Embryonic facial prominence (tissue), 1 donor: ENCODE measurements around the gene EMSY.
"Not testable (repeated sequence)": the region's sequence is repeated elsewhere in the genome, so short reads cannot be mapped to it uniquely, and the experiment has no call there.

ENCODE experiments used
- DNase-seq: peaks from one replicate; pipeline ENCODE4 v3.0.0-alpha.2; 2016; ENCODE audit errors: extremely low spot score

EMSY gene

DNA sequence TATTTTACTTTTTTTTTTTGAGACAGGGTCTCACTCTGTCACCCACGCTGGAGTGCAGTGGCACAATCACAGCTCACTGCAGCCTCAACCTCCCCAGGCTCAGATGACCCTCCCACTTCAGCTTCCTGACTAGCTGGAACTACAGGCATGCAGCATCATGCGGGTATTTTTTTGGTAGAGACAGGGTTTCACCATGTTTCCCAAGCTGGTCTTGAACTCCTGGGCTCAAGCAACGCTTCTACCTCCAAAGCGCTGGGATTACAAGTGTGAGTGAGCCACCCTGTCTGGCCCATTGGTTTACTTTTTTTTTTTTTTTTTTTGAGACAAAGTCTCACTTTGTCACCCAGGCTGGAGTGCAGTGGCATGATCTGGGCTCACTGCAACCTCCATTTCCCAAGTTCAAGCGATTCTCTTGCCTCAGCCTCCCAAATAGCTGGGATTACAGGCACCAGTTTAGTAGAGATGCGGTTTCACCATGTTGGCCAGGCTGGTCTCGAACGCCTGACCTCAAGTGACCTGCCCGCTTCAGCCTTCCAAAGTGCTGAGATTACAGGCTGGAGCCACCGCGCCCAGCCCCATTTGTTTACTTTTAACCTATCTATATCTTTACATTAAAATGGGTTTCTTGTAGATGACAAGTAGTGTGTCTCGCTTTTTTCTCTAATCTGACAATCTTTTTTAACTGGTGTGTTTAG, 127.5 kb downstream of the EMSY start:
- DNase-seq: not testable (repeated sequence)

DNA sequence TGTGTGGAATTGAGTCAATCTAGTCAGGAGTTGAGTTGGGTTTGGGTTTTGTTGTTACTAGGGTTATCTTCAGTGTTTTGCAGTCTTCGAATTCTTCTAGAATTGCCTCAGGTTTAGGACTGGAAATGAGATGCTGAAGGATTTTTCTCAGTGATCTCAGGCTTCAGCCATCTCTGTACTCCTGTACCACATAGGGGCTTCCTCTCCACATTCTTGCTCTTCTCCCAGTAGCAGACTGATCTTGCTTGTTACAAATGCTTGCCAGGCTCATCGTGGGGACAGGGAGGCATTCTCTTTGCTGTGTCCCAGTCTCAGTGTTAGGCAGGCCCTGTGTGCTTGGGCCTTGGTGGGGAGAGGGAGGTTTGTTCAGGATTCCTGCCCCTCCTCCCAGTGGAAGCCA, 129.6 kb downstream of the EMSY start:
- DNase-seq: no peak

DNA sequence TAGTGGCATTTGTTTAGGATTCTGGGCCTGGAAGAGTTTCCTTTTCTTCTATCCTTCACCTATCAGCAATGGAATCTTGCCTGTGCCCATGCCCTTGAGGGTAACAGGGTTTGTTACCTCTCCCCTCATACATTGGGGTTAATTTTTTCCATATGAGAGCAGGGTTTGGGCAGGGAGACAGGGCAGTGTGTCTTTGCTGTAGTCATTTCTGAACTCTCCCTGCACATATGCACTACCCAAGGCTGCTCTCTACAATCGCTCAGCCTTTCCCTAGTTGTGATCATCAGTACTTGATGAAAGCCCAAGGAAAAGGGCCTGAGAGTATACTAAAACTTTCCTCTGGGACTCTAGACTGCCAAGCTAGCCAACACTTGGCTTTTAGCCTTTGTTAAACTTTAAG, 130.1 kb downstream of the EMSY start:
- no peak for DNase-seq

DNA sequence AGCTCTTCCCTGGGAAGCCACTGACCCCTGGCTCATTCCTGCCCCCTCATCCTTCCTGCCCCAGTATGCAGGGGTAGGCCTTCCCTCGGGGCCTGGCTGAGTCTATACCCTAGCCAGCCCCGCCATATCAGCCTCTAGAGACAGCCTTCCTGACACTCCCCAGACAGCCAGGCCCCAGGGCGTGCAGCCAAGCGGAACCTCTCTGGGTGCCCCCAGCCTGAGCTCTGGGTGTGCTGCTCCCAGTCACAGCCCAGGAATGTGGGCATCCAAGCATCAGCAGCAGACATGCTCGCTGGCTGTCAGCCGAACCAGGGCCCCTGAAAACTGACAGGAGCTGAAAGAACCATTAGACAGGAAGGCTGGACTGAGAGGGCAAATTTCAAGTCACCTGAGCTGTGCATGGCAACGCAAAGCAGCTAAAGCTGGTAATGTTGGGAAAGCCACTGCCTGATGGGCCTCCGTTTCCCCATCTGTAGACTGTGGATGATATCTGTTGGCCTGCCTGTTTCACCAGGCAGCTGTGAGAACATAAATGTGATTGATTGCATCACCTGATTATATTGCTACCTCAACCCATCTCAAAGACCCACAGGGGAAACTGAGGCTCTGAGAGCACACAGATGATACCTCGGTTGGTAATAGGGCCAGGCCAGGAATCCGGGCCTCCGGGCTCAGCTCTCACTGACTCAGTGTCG, 132.6 kb downstream of the EMSY start:
- no peak for DNase-seq

DNA sequence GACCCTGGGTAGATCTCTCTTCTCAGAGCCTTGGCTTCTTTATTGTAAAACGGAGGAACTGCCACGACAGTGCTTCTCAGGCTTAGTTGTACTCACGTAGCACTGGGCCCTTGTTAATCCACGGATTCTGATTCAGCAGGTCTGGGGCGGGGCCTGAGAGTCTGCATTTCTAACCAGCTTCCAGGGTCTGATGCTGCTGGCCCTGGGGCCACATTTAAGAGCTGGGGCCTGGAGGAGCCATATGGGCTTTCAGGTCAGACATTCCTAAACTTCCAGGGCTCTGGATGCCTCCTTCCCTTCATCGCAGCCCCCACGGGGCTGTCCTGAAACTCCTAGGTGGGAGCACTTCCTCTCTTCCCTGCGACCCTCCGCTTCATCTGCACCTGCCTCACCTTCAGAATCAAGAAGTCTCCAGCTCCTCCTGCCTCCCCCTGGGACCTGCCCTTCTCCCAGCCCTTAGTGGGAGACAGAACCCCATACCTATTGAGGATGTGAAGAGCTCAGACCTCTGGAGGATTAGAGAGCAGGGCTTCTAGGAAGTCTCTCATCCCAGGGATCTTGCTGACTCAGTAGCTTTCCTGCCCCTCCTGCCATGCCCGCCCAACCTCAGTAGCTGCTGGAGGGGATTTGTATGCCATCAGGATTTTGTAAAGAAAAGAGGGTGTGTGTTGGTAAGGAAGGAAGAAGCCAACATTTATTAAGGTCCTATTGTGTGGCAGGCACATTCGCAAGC, 133.3 kb downstream of the EMSY start:
- no peak for DNase-seq

DNA sequence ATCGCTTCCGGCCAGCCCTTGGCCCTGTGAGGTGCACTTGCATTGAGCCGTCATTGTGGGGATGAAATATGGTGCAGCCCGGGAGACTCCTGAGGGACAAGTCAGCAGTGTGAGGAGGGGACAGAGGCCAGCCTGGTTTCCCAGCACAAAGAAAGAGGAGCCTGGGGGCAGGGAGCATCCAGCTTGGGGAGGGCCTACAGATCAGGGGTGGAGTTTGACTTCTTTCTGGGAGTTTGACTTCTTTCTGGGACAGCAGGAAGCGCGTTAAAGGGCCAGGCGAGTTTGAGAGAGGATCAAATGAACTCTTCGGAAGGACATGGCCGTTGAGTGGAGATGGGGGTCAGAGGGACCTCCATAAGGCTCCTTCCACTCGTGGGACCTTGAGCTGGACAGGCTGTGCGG, 133.8 kb downstream of the EMSY start:
- DNase-seq: no peak

DNA sequence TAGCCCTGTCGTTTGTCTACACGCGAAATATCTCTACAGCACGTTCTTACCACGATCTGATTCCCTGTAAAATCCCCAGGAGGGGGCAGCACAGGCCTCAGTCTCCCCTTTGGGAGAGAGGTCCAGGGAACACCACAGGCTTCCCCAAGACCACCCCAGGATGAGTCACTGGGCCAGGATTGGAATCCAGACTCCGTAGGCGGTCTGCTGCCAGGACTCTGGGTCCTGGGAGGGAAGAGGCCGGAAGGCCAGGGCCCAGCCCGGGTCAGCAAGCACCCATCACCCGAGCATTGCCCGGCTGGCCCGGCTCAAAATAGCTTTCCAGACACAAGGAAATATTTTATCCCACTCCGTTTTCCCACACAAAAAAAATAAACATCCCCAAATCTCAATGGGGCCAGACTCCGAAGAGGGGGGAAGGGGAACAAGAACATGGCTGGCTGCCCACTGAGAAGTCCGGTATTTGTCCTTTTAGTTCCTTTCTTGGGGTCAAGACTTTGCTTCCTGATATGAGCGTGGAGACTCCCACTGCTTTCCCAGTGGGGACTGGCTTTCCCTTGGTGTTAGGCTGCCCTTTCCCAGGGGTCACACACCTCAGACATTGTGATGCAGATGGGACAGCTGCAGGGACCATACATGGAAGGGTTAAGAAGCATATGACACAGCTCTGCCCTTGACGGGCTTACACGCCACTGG, 134.4 kb downstream of the EMSY start:
- DNase-seq: no peak

DNA sequence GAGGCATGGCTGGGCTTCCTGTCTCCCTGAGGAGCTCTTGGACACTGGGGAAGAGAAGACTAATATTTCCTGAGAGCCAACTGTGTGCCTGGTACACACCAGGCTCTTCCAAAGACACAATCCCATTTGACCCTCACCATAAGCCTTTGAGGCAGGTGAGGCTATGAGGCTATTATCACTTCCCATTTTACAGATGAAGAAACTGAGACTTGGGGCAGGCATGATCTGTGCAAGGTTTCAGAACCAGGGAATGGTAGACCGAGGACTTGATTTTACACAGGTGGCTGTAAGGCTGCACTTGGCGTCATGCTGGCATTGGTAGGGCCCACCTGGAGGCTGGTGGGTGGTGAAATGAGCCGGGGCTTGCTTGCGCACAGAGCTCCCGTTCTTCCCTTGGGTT, 134.9 kb downstream of the EMSY start:
- no peak for DNase-seq

DNA sequence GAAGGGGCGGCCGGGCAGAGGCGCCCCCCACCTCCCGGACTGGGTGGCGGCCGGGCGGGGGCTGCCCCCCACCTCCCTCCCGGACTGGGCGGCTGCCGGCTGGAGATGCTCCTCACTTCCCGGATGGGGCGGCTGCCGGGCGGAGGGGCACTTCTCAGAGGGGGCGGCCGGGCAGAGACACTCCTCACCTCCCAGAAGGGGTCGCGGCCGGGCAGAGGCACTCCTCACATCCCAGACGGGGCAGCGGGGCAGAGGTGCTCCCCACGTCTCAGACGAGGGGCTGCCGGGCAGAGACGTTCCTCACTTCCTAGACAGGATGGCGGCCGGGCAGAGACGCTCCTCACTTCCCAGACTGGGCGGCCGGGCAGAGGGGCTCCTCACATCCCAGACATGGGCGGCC, 137.7 kb downstream of the EMSY start:
- not testable (repeated sequence) for DNase-seq

DNA sequence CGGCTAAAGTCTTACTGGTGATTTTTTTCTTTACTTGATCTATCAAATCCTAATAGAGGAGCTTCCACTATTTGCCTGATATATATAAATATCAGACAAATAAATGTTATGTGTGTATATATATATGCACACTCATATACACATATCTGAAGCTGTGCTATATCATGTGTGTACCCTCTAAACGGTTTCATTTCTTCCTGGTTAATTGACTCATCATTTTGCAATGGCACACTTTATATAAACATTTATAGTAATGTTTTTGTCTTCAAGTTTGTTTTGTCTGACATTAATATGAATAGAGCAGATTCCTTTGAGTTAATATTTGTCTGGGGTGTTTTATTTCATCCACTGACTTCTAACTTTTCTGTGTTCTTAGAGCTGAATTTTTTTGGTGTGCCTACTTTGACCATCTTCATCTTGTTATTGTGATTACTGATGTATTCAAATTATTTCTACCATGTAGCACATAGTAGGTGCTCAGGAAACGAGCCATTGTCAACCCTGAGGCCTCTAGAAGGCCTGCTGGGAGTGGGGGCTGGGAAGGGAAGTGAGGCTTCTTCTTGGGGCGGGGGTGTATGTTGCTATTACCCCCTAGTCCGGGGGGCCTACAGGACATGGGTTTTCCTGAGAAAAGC, 143.1 kb downstream of the EMSY start:
- no peak for DNase-seq

DNA sequence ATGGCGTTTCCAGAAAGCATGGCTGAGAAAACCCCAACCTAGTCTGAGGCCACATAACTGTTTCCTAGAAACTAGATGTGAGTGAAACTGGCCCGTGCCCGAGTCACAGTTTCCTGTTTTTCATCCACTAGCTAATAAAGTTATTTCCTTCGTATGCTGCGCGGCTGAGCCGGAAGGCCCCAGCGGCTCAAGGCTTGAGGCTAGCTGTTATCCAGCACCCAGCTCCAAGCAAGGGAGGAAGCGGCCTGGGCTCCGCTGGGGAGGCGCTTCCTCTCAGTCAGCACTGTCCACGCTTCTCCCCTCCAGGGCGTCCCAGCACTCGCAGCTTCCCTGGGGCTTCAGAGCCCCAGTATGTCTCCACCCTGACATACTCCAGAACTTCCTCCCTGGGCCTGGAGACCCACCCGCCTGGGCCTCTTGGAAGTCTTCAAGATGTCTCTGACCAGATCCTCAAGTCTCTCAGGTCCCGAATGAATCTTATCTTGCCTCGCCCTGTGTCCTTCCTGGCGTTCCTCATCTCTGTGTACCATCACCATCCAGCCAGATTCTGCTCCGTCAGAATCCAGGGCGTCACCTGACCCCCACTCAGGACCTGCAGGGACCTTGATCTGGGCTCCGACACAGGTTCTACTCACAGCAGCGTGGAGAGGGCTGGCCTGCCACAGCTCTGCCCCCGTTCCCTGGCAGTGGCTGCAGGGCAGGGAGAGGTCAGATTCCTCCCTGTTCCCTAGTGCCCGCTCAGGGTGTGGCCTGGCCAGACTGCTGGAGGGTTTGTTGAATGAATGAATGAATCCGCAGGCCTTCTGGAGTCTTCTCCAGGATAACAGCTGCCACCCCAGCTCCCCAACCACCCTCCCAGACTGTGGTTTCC, 143.9 kb downstream of the EMSY start:
- DNase-seq: no peak

DNA sequence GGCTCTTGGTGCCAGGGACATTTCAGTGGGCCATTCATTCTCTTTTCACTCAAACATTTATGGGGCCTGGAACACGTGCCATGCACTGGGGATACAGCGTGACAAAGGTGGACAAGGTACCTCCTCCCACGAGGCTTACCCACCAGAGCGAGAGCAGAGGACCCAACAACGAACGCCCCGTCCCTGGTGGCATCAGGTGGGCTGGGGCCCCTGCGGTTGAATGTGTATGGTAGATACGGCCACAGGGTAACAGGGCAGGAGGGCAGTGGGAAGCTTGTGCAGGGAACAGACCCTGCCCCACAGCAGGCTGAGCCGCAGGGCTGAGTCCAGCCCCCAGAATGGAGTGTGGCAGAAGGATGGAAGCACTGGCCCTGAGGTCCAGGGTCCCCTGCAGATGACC, 144.7 kb downstream of the EMSY start:
- no peak for DNase-seq

DNA sequence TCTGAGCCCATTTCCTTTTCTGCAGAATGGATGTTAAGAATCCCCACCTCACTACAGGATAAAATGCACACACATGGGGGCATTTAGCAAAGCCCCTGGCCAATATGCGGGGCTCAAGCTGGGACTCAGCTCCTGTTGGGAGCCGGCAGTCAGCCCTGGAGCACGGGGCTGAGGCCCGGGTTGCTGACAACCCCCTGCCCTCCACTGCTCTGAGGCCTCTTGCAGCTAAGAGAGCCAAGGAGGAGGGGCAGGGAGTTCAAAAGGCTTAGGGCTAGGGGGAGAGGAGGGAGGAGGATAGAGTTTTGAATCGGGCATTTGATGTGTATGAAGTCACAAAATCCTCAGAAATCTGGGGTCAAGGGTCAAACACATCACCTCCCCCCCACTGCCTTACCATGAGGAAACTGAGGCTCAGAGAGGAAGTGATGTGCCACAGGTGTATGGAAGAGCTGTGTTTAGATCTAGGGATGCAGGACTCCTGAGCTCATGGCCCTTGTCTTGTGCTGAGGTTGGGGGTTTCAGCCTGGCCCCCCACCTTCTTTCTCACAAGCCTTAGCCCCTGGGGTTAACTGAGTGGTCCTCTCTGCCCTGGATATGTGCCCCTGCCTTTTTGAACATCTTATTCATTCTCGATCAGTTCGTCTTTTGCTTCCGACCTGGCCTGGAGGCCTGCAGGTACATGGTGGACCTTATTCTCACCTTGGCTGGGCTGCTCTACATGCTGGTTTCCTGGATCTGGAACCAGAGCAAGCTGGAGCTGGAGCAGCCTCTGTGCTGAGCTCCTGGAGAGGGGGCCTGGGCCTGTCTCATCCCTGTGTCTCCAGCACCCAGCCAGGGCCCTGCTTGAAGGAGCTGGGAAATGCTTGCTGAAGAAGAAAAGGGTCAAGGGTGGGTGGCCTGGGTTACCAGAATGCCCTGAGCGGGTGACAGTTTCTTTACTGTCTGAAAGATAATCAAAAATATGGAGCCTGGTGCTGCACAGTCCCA, 145.4 kb downstream of the EMSY start:
- DNase-seq: no peak

DNA sequence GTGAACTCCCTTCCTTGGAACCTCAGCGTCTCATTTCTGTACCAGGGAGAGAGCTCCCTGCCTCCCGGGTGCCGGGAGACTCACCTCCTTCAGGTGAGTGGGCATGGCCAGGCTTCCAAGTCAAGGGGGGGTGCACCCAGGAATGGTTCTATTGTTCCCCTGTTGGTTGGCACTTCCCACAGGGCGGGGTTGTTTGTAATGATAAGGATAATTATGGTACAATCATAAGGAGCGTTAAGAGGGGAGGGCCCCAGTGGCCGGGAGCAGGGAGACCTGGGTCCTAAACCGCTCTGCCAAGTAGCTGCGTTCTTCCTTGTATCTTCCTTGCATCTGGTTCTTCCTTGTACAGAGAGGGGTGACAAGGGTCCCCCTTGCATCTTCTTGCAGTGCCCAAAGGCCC, 146.6 kb downstream of the EMSY start:
- no peak for DNase-seq

DNA sequence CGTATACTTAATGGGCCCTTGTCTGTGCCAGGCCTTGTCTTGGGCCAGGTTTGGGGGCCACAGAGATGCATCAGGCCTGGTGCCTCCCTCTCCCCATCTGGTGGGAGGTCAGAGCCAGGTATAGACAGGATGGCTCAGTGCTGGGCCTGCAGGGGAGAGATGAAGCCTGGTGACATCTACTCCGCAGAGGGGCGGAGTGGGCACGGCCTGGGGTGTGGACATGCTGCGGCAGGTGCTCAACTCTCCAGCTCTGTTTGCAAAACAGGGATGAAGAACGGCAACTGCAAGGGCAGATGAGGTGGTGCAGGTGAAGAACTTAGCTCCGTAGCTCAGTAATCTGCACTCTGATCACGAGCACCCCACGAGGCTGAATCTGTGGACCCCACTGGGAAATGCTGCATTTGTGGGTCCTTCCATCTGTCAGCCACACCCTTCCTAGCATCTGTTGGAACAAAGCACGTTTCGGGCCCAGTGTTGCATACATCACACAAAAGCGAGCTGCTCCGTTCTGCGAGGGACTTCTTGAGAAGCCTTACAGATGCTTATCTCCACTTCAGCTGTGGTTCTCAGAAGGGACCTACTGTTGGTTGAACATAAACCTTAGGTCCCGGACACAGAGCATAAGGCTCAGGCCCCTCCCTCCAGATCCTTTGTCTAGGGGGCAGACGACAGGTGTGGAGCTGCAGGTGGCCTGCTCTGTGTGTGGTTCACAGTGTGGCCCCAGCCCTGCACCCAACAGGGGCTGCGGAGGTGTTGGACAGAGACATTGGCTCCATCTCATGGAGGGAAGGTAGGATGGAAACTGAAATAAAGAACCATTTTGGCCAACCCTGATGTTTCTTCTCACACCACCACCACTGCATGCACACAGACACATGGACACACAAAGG, 147.5 kb downstream of the EMSY start:
- DNase-seq: no peak

DNA sequence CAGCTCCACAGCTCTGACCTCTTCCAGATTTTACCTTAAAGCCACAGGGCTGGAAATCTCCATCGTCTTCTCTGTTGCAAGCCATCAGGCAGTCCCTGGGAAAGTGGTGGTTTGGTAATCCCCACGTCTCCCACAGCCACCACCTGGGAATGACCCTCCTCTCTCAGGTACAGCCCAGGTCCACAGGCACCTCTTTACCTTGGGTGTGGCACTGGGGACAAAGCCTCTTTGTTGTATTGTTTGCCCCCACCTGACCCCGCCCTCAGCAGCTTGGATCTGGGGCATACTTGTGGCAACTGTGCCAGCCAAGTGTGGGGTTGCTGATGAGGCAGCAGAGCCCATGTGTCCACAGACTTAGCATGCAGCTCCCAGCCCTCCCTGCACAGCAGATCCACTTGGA, 148.1 kb downstream of the EMSY start:
- DNase-seq: no peak

DNA sequence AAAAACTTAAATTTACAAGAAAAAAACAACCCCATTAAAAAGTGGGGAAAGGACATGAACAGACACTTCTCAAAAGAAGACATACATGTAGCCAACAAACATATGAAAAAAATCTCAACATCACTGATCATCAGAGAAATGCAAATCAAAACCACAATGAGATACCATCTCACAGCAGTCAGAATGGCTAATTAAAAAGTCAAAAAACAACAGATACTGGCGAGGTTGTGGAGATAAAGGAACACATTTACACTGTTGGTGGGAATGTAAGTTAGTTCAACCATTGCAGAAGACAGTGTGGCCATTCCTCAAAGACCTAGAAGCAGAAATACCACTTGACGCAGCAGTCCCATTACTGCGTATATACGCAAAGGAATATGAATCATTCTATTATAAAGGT, 150.3 kb downstream of the EMSY start:
- DNase-seq: not testable (repeated sequence)

DNA sequence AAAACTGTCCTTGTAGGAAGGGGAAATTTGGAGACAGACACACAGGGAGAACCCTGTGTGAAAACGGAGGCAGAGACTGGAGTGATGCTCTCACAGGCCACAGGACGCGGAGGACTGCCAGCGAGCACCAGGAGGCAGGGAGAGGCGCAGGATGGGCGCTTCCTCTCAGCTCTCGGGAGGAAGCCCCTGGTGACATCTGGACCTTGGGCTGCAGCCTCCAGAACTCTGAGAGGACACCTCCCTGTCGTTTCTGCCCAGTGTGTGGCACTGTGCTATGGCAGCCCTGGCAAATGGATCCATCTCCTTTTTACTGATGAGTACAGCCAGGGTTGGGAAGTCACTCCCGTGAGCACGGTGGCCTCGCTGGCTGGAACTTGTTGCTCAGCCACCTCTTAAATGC, 151.8 kb downstream of the EMSY start:
- no peak for DNase-seq
